ENCODE measurements around the gene RTN4IP1.

GRCh38 chr6:106539936-106540335 lies 89.4 kb downstream of the RTN4IP1 start:
- TF ChIP-seq, protein P1, sequence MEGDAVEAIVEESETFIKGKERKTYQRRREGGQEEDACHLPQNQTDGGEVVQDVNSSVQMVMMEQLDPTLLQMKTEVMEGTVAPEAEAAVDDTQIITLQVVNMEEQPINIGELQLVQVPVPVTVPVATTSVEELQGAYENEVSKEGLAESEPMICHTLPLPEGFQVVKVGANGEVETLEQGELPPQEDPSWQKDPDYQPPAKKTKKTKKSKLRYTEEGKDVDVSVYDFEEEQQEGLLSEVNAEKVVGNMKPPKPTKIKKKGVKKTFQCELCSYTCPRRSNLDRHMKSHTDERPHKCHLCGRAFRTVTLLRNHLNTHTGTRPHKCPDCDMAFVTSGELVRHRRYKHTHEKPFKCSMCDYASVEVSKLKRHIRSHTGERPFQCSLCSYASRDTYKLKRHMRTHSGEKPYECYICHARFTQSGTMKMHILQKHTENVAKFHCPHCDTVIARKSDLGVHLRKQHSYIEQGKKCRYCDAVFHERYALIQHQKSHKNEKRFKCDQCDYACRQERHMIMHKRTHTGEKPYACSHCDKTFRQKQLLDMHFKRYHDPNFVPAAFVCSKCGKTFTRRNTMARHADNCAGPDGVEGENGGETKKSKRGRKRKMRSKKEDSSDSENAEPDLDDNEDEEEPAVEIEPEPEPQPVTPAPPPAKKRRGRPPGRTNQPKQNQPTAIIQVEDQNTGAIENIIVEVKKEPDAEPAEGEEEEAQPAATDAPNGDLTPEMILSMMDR (IDR thresholded peaks at IDR 0.05): no peak
- no peak for TF ChIP-seq POLR2A (IDR thresholded peaks at IDR 0.05)

All from upper lobe of left lung (tissue), 4 donors.